ENCODE results near the gene MYMK.

Gene MYMK

GRCh38 chr9:133502112-133502511, 22.6 kb downstream of the MYMK start:
- TF ChIP-seq CTCF (IDR thresholded peaks at IDR 0.05; ENCODE audit: insufficient read depth, low read depth, low read length, missing control alignments): no peak
- DNase-seq (ENCODE audit: low read depth): no peak
- H3K4me3 ChIP-seq (ENCODE audit: low read length): no peak overlapping the region

GRCh38 chr9:133499892-133500270, 24.9 kb downstream of the MYMK start:
- no peak overlapping the region for H3K4me3 ChIP-seq (ENCODE audit: low read length)
- no peak for TF ChIP-seq CTCF (IDR thresholded peaks at IDR 0.05; ENCODE audit: insufficient read depth, low read depth, low read length, missing control alignments)
- no peak for DNase-seq (ENCODE audit: low read depth)

GRCh38 chr9:133499132-133499891, 25.4 kb downstream of the MYMK start:
- H3K4me3 ChIP-seq (ENCODE audit: low read length): no peak overlapping the region
- no peak for TF ChIP-seq CTCF (IDR thresholded peaks at IDR 0.05; ENCODE audit: insufficient read depth, low read depth, low read length, missing control alignments)
- DNase-seq (ENCODE audit: low read depth): no peak

GRCh38 chr9:133496861-133497842, 27.6 kb downstream of the MYMK start:
- no peak overlapping the region for H3K4me3 ChIP-seq (ENCODE audit: low read length)
- no peak for TF ChIP-seq CTCF (IDR thresholded peaks at IDR 0.05; ENCODE audit: insufficient read depth, low read depth, low read length, missing control alignments)
- no peak for DNase-seq (ENCODE audit: low read depth)

- H3K4me3 ChIP-seq (ENCODE audit: low read length): no peak overlapping the region
- no peak for DNase-seq (ENCODE audit: low read depth)
- TF ChIP-seq CTCF (IDR thresholded peaks at IDR 0.05; ENCODE audit: insufficient read depth, low read depth, low read length, missing control alignments): no peak
Observed at GRCh38 chr9:133495327-133496293, 29.1 kb downstream of the MYMK start.

GRCh38 chr9:133494636-133495326, 30.0 kb downstream of the MYMK start:
- no peak overlapping the region for H3K4me3 ChIP-seq (ENCODE audit: low read length)
- TF ChIP-seq CTCF (IDR thresholded peaks at IDR 0.05; ENCODE audit: insufficient read depth, low read depth, low read length, missing control alignments): no peak

More at GRCh38 chr9:133494636-133495326, 30.0 kb downstream of the MYMK start:
- DNase-seq (ENCODE audit: low read depth): no peak
